ENCODE results near the gene VIL1. TPM values are rescaled to one million over a fixed set of nuclear protein-coding genes. Genes with fewer than 3 reads are reported as not detected.

Gene VIL1
- total and polyA plus RNA-seq, 2 of the 13 experiments (the other 11 are each of a cell fraction or from before 2014, with no cell fraction given): 287 to 301 TPM

GRCh38 chr2:218400167-218400929 is 18.6 kb upstream of the VIL1 start (continued):
- TF ChIP-seq ZNF333 (CRISPR knock-in tag; IDR thresholded peaks at IDR 0.05; ENCODE audit: borderline replicate concordance): peak; percentile 96
- TF ChIP-seq BCL6 (CRISPR knock-in tag; IDR thresholded peaks at IDR 0.05): no peak
- TF ChIP-seq RBFOX2 (IDR thresholded peaks at IDR 0.05; ENCODE audit: low read depth, low read length): peak; percentile 98
- TF ChIP-seq, protein P1, sequence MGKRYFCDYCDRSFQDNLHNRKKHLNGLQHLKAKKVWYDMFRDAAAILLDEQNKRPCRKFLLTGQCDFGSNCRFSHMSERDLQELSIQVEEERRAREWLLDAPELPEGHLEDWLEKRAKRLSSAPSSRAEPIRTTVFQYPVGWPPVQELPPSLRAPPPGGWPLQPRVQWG (CRISPR knock-in tag; IDR thresholded peaks at IDR 0.05; ENCODE audit: borderline replicate concordance, low read depth): no peak
- peak; percentile 25; the same call in 1 of the 2 replicates for TF ChIP-seq HNRNPUL1 (IDR thresholded peaks at IDR 0.05; ENCODE audit: low read depth, low read length)
- TF ChIP-seq RFXANK (CRISPR knock-in tag; IDR thresholded peaks at IDR 0.05): no peak
- peak; percentile 71; the same call in 1 of the 2 replicates for TF ChIP-seq ZNF280B (CRISPR knock-in tag; IDR thresholded peaks at IDR 0.05; ENCODE audit: borderline replicate concordance)
- TF ChIP-seq ZNF7 (CRISPR knock-in tag; IDR thresholded peaks at IDR 0.05): 0 out of 2 replicates have a peak, but pooled peaks have one; percentile 49
- peak; percentile 70; the same call in 1 of the 2 replicates for TF ChIP-seq KAT7 (CRISPR knock-in tag; IDR thresholded peaks at IDR 0.05; ENCODE audit: borderline replicate concordance)
- peak; percentile 41 for TF ChIP-seq TBL1XR1 (IDR thresholded peaks at IDR 0.05; ENCODE audit: borderline replicate concordance, low read length, partially characterized antibody)
- TF ChIP-seq ZNF224 (CRISPR knock-in tag; IDR thresholded peaks at IDR 0.05): no peak; the same call in 1 of the 2 replicates
- TF ChIP-seq MLXIP (CRISPR knock-in tag; IDR thresholded peaks at IDR 0.05; ENCODE audit: borderline replicate concordance): peak; percentile 62; the same call in 1 of the 2 replicates
- peak; percentile 68 for TF ChIP-seq MED8 (CRISPR knock-in tag; IDR thresholded peaks at IDR 0.05; ENCODE audit: insufficient replicate concordance)
- TF ChIP-seq GTF2F1 (IDR thresholded peaks at IDR 0.05; ENCODE audit: low read length): no peak
- no peak for TF ChIP-seq ZBTB3 (CRISPR knock-in tag; IDR thresholded peaks at IDR 0.05; ENCODE audit: borderline replicate concordance, low read depth)
- TF ChIP-seq U2AF2 (IDR thresholded peaks at IDR 0.05; ENCODE audit: low read depth, low read length): no peak
- peak; percentile 61; the same call in 1 of the 2 replicates for TF ChIP-seq ZNF431 (CRISPR knock-in tag; IDR thresholded peaks at IDR 0.05; ENCODE audit: borderline replicate concordance, low read depth)
- TF ChIP-seq, protein P2, sequence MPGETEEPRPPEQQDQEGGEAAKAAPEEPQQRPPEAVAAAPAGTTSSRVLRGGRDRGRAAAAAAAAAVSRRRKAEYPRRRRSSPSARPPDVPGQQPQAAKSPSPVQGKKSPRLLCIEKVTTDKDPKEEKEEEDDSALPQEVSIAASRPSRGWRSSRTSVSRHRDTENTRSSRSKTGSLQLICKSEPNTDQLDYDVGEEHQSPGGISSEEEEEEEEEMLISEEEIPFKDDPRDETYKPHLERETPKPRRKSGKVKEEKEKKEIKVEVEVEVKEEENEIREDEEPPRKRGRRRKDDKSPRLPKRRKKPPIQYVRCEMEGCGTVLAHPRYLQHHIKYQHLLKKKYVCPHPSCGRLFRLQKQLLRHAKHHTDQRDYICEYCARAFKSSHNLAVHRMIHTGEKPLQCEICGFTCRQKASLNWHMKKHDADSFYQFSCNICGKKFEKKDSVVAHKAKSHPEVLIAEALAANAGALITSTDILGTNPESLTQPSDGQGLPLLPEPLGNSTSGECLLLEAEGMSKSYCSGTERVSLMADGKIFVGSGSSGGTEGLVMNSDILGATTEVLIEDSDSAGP (CRISPR knock-in tag; IDR thresholded peaks at IDR 0.05; ENCODE audit: borderline replicate concordance): peak; percentile 72; the same call in 1 of the 2 replicates
- TF ChIP-seq, protein P3, sequence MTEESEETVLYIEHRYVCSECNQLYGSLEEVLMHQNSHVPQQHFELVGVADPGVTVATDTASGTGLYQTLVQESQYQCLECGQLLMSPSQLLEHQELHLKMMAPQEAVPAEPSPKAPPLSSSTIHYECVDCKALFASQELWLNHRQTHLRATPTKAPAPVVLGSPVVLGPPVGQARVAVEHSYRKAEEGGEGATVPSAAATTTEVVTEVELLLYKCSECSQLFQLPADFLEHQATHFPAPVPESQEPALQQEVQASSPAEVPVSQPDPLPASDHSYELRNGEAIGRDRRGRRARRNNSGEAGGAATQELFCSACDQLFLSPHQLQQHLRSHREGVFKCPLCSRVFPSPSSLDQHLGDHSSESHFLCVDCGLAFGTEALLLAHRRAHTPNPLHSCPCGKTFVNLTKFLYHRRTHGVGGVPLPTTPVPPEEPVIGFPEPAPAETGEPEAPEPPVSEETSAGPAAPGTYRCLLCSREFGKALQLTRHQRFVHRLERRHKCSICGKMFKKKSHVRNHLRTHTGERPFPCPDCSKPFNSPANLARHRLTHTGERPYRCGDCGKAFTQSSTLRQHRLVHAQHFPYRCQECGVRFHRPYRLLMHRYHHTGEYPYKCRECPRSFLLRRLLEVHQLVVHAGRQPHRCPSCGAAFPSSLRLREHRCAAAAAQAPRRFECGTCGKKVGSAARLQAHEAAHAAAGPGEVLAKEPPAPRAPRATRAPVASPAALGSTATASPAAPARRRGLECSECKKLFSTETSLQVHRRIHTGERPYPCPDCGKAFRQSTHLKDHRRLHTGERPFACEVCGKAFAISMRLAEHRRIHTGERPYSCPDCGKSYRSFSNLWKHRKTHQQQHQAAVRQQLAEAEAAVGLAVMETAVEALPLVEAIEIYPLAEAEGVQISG (CRISPR knock-in tag; IDR thresholded peaks at IDR 0.05): no peak; the same call in 1 of the 2 replicates

Data from HepG2 (cell line).